NB4 (cell line): ENCODE measurements around the gene EVC2.

Source experiments
- DNase-seq: peaks from one replicate; pipeline ENCODE4 v3.0.0; 2010; ENCODE audit warnings: low read depth
- H3K4me3 ChIP-seq: one replicate; pipeline ENCODE4 v1.5.1; 2011; ENCODE audit warnings: mild to moderate bottlenecking, low read depth, low read length, moderate library complexity
- CTCF ChIP-seq: IDR thresholded peaks from one replicate; pipeline ENCODE4 v1.5.1; 2012; ENCODE audit warnings: low read depth, low read length
- MAX ChIP-seq: IDR thresholded peaks from 2 replicates; pipeline ENCODE4 v1.6.1; 2011; ENCODE audit warnings: low read depth, low read length
- MYC ChIP-seq: IDR thresholded peaks from 2 replicates; pipeline ENCODE4 v1.6.1; 2011; ENCODE audit warnings: low read depth, low read length
- POLR2A ChIP-seq: IDR thresholded peaks from 2 replicates; pipeline ENCODE4 v1.6.1; 2011; ENCODE audit warnings: mild to moderate bottlenecking; ENCODE audit not compliant: insufficient read length; ENCODE audit errors: extremely low read depth

The EVC2 gene

GRCh38 chr4:5717449-5718158 lies 9.2 kb upstream of the EVC2 start:
- no peak for DNase-seq
- H3K4me3 ChIP-seq = no peak overlapping the region
- TF ChIP-seq MYC (no peak), CTCF (no peak), POLR2A (no peak), MAX (no peak)

DNA sequence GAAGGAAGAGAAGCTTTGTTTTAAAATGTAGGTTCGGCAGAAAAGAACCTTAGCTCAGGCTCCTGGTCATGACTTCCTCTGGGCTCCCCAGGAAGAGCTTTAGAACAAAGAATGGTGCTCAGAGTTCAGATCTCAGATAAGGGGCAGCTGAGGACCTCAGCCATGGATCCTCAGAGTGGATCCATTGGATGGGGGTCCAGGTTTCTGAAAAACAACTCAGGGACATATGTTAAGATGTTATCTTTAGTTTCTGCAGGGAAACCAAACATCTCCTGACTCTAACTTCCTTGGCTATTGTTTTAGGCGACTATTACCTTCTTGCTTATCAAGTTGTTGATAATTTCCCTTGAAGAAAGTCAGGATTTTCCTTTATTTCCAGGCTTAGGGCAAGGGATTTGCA lies 8.0 kb upstream of the EVC2 start:
- no peak overlapping the region for H3K4me3 ChIP-seq
- TF ChIP-seq MAX = no peak
- DNase-seq = no peak

- no peak for DNase-seq
- no peak overlapping the region for H3K4me3 ChIP-seq
- TF ChIP-seq MYC (no peak), POLR2A (no peak), CTCF (no peak), MAX (no peak)
Observed at GRCh38 chr4:5715357-5715756, 7.0 kb upstream of the EVC2 start.

GRCh38 chr4:5713861-5714260 lies 5.5 kb upstream of the EVC2 start:
- no peak overlapping the region for H3K4me3 ChIP-seq
- no peak for TF ChIP-seq MAX
- no peak for TF ChIP-seq MYC
- no peak for DNase-seq

DNA sequence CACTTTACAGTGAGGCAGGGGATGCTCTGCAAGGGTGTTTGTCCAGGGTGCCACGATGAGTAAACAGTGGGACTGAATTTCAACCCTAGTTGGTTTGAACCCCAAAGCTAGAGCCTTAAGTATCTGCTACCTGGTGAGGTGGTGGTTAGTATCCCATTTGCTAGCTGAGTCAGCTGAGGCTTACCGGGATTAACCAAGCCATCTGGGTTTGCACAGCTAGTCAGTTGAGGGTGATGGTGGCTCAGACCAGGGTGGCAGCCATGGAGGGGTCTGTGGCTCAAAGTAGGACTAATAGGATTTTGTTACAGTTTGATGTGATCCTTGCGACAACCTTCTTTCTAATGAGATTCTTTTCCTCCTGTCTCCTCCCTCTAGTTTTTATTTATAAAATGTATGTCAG lies 4.6 kb upstream of the EVC2 start:
- DNase-seq = no peak
- H3K4me3 ChIP-seq = no peak overlapping the region
- TF ChIP-seq CTCF = no peak

DNA sequence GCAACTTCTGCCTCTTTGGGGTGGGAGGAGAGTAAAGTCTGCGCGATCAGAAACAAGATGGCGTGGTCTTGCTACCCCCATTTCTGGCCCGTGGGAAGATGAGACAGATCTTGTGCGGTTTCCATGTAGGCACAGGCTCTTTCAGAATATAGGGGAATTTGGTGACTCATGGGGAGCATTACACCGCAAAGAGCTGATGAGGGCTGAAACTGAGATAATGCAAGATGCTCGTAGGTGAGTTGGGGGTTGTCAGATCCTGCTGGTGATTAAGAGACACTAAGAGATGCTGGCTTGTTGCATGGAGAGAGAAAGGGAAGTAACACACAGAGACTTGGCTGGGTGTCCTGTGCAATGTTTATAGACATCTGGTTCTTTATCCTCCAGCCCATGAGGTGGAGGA lies 4.2 kb upstream of the EVC2 start:
- TF ChIP-seq POLR2A = no peak
- H3K4me3 ChIP-seq = no peak overlapping the region
- DNase-seq = no peak

DNA sequence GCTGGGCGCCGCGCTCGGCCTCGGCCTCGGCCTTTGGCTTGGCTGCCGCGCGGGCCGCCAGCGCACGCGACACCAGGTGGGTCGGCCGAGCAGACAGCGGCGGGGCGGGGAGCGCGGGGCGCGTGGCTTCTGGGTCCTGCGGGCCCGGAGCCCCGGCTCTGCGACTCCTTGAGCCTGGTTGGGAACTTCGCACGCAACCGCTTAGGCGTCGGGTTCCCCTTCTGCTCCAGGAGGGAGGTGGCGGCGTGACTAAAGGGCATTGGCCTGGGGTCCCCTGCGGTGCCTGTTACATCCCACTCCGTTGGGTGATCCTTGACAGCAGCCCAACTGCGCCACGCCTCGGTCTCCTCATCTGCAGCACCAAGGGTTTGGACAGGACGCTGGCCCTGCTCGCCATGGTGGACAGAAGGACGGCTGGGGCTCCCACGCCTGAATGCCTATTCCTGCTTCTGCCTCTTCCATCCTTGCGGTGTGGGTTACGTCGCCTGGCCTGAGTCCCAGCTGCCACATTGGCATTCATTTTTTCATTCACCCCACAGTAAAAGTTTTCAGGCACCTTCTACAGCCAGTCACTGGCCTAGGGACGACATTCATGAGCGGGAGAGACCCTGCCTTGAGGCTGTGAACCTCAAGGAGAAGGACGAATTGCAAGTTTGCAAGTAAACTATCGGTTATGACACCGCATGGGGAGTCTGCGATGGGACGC lies 3.3 kb upstream of the EVC2 start:
- no peak for TF ChIP-seq MYC
- no peak for TF ChIP-seq MAX
- no peak for TF ChIP-seq CTCF
- no peak for TF ChIP-seq POLR2A
- H3K4me3 ChIP-seq = no peak overlapping the region
- DNase-seq = no peak
